GM20431 (cell line): Measurements from ENCODE around the gene RAB34.

Experiments used
- in situ Hi-C: fragments of 300-500 bp; cut with MseI, MboI; formaldehyde crosslinking; loops from one replicate; pipeline ENCODE4 v1.15.0; 2020; ENCODE audit warnings: low sequenced_read_pairs; ENCODE audit not compliant: unreplicated experiment

Gene RAB34

DNA sequence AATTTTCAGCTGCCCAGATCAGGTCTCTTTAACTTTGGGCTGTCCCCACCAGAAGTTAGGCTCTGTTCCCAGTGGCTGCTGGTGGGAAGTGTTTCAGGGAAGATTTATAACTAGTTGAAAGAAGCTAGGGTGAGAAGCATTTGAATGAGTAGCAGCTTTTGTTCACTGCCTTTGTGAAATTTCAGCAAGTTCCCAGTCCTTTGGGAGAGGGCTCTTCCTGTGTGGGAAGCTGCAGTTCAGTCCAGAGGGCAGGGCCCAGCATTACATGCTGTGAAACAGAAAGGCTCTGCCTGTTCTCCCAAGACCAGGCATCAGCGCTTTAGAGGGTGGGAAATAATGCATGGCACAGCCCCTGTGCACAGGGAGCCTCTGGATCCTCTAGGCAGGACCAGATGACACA is 23.8 kb downstream of the RAB34 start:
- in situ Hi-C loops: no loop called here

DNA sequence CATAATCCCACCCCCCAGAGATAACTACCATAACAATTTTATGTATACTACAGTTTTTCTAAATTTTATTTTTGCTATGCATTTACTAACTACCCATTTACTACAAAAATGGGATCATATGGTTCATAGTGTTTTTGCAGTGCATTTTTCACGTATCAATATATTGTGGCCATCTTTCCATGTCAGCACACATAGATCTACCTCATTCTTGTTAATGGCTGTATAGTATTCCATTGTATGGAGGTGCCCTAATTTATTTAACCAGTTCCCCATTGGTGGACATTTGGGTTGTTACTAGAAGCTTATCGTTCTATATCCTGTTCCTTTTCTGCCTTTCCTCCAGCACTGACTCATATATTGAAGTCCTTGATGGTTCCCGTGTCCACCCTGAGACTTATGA is 28.7 kb downstream of the RAB34 start:
- in situ Hi-C loops: no loop called here

DNA sequence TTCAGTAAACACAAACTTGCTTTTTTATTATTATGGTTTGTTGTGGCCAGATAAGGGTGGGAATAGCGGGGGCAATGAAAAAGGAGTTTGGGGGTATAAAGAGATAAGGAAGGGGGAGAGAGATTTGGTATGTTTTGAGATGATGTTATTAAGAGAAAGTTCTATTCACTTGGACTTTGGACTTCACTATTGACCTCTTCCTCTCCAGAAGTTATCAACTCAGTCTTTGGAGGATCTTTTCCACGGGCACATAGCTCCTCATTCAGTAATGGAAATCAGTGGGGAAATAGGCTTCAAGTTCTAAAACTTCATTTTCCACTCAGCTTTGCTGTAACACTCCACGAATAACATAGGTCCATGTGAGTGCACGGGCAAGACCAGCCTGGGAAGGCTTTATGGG is 29.2 kb downstream of the RAB34 start:
- in situ Hi-C loops: no loop called here

DNA sequence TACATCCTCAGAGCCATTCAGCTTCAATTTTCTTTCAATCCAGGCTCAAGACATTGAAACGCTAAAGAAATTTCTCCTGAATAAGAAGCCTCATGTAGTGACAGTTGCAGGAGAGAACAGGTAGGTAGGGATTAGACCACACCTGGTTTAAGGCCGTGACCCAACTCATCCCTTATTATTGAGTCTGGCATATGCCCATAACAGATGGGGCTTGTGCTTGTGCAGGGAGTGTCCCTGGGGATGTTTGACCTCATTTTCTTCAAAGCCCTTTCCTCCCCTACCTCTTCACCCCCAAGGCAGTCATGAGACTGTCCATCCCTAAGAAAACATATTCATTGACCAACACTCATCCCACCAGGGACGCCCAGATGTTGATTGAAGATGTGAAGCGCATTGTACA is 31.4 kb downstream of the RAB34 start:
- in situ Hi-C loops: no loop called here

DNA sequence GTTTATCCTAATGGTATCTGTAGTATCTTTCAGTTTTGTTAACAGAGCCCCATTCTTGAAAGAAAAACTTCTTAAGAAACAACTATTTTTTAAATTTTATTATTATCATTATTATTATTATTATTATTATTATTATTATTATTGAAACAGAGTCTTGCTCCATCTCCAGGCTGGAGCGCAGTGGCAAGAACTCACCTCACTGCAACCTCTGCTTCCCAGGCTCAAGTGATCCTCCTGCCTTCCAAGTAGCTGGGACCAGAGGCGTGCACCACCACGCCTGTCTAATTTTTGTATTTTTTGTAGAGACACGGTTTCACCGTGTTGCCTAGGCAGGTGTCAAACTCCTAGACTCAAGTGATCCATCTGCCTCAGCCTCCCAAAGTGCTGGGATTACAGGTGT is 32.3 kb downstream of the RAB34 start:
- in situ Hi-C loops: no loop called here

DNA sequence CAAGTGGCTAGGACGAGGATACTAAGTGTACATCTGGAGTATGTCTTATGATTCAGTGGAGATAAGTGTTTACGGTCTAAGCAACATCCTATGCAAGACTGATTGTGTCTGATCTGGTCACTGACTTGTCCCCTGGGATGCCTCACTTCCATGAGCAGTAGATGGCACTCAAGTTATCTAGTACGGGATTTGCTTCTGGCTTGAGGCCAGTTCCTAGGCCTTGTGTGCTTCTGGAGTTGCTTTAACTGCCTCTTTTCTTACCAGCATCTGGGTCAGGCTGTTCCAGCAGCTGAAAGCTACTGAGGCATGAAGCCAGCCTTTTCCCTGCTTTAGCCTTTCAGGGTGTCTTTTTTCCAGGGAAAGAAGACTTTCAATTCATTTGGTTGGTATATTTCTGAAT is 32.7 kb downstream of the RAB34 start:
- in situ Hi-C loops: no loop called here

DNA sequence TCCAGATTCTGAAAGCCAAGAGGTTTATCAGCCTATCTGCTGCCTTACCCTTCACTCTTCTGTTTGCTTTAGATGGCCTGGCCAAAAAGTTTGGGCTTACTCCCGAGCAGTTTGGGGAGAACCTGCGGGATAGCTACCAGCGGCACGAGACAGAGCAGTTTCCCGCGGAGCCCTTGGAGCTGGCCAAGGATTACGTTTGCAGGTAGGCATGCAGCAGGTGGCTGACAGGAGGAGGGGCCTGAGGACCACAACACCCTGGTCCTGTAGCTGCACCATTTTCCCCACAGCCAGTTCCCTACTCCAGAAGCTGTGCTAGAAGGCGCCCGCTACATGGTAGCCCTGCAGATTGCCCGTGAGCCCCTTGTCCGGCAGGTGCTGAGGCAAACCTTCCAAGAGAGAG is 35.0 kb downstream of the RAB34 start:
- in situ Hi-C loops: no loop called here

DNA sequence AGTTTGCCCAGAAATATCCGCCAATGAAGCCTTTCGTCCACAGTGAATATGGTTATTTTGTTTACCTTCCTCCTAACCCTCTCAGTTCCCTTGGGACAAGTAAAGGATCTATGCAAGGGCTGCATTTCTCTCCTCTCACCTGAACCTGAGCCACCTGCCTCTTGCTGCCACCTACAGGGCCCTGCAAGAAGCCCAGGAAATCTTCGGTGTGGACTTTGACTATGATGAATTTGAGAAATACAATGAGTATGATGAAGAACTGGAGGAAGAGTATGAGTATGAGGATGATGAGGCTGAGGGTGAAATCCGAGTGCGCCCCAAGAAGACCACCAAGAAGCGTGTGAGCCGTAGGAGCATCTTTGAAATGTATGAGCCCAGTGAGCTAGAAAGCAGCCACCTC is 41.7 kb downstream of the RAB34 start:
- in situ Hi-C loops: no loop called here

DNA sequence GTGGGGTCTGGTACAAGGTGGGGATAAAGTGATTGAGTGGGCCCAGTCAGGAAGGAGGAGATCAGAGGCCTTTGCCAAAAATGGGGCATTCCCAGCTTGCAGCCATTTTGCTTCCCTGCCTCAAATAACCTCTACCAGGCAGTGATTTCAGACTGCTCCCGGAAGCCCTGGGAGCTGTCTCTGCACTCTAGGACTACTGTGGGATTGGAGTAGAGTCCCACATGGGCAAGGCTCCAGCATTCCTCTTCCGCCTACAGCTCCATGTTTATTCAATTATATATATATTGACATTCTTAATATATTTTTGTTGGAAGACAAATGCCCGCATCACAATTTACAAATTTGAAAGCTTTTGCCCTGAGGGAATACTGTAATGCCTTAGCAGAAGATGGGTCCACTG is 42.2 kb downstream of the RAB34 start:
- in situ Hi-C loops: no loop called here

DNA sequence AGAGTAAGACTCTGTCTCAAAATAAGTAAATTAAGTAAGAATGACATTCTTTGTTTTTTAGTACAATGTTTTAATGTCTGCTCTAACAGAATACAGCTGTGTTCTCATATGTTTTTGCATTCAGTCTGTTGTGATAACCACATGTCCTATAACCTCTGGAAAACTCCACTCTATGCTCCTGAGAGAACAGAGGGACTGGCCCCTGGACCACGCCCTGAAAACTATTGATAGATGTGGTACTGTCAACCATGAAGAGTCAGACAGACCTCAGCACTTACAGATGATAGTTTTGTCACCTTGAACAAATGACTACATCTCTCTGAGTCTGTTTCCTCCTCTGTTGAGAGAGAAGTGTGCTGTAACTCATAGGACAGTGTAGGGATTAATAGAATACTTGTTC is 47.8 kb downstream of the RAB34 start:
- in situ Hi-C loops: no loop called here

DNA sequence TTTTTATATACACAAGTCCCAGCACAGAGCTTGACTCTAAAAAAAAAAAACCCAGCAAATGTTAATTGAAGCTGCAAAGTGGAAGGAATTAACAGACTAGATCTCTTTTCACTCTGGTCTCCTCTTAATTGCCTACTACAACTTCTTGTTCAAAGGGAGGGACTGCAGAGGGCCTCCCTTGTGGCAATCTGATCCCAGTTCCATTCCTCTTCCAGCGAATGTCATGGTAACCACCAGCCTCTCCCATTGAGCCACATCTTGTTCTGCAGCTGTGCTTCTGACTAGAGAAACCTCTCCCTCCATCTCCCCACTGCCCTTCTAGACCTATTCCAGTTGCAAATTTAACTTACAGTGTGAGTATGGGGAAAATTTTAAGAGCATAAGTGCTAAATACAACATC is 49.8 kb downstream of the RAB34 start:
- in situ Hi-C loops: no loop called here

DNA sequence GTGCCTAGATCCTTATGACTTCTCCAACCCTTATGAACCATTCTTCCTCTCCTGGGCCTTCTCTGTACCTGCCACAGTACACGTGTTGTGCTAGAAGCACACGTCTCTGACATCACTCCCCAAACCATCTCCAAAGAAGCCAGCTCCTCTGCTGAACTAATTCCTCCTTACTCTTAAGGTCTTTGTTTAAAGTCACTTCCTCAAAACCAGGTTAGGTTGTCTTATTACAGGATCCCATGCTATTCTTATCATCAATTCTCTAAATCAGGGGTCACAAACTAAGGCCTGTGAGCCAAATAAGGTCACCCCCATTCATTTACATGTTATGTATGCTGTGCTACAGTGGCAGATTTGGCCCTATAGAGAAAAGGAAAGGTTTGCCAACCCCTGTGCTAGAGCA is 51.7 kb downstream of the RAB34 start:
- in situ Hi-C loops: no loop called here
